ENCODE results near the gene ZNF516. TPM values are rescaled to one million over a fixed set of nuclear protein-coding genes. Genes with fewer than 3 reads are reported as not detected.

Gene ZNF516
- total RNA-seq, 1 experiment from 2014 or later = 22.6 TPM

GRCh38 chr18:76495435-76496193, 572 bp upstream of the ZNF516 start:
- peaks cover 19 to 29% of the 10 kb centered on the region in 2 experiments for H3K4me1 Mint-ChIP-seq
- Histone ChIP-seq H4K5ac (ENCODE audit: insufficient read length, low read depth, low read length) (no peak overlapping the region), H4K20me1 (ENCODE audit: control insufficient read depth, insufficient read depth, insufficient read length) (no peaks in the 10 kb centered on the region), H2BK120ac (ENCODE audit: low read depth, low read length, poor library complexity, severe bottlenecking) (peak overlapping the region; percentile 79), H3K56ac (ENCODE audit: insufficient read length, low read depth, low read length) (no peak overlapping the region), H2AFZ (ENCODE audit: low read length) (no peak overlapping the region), H3K23me2 (ENCODE audit: insufficient read length, low read depth, low read length, poor library complexity, severe bottlenecking) (peaks cover 35% of the 10 kb centered on the region), H3K27ac (ENCODE audit: insufficient read length, low read depth, low read length) (no peak overlapping the region), H3T11ph (ENCODE audit: low read length) (no peak overlapping the region), H3K27me3 (ENCODE audit: insufficient read depth, low read length) (peaks cover 9% of the 10 kb centered on the region), H2AK5ac (ENCODE audit: insufficient read length, low read length) (no peak overlapping the region), H3K18ac (ENCODE audit: insufficient read length, low read depth, low read length) (peak overlapping the region; percentile 97), H4K91ac (ENCODE audit: insufficient read length, low read depth, low read length) (no peak overlapping the region), H3K9ac (ENCODE audit: extremely low read depth, insufficient read length, low read length) (peak overlapping the region; percentile 64), H2BK15ac (ENCODE audit: low read depth, low read length) (no peak overlapping the region), H3K4ac (ENCODE audit: low read depth, low read length) (no peak overlapping the region; the same call in 1 of the 2 replicates), H3K9me3 (ENCODE audit: control insufficient read depth, low read depth, low read length) (no peaks in the 10 kb centered on the region), H3K4me2 (ENCODE audit: insufficient read depth, insufficient read length, low read length) (peak overlapping the region; percentile 93), H2BK5ac (ENCODE audit: insufficient read length, low read length) (no peak overlapping the region), H2BK20ac (ENCODE audit: low read depth, low read length, poor library complexity, severe bottlenecking) (no peak overlapping the region), H3K14ac (ENCODE audit: insufficient read depth, low read length) (peak overlapping the region; percentile 89), H2BK12ac (ENCODE audit: insufficient read length, low read depth, low read length) (no peak overlapping the region), H3K4me1 (ENCODE audit: insufficient read depth, low read length) (no peaks in the 10 kb centered on the region), H3K23ac (ENCODE audit: insufficient read length, low read depth, low read length) (no peak overlapping the region), H4K8ac (replicated peaks; ENCODE audit: insufficient read length, low read depth, low read length) (no peak overlapping the region), H3K79me1 (ENCODE audit: insufficient read depth, low read depth, low read length, poor library complexity, severe bottlenecking) (no peaks in the 10 kb centered on the region), H3K79me2 (ENCODE audit: insufficient read depth, low read length) (no peaks in the 10 kb centered on the region)
- no peak; the same call in 2 of the 3 replicates for TF ChIP-seq CTCF (conservative IDR thresholded peaks at IDR 0.05)
- peak; percentile 70 for DNase-seq
- H3K9me3 Mint-ChIP-seq = peaks cover 0 to 2% of the 10 kb centered on the region in 2 experiments; a peak in 2 of 5 replicates
- peak overlapping the region; percentile 61 to 88 (median 65); a peak in 4 of 7 replicates for H3K27ac Mint-ChIP-seq
- peak overlapping the region; percentile 86 to 96 for H3K4me3 Mint-ChIP-seq
- peaks cover 58% of the 10 kb centered on the region for H3K27me3 Mint-ChIP-seq (ENCODE audit: low read depth)
- WGBS (ENCODE audit: extremely low coverage, insufficient read length, low lambda C conversion rate) = no CpG with 5 or more reads among the region's 43 CpGs
- H3K36me3 Mint-ChIP-seq (ENCODE audit: insufficient read depth in 1 of 3, low read depth in 3 of 3) = no peaks in the 10 kb centered on the region

All from H9 (cell line).